Measurements from ENCODE around the gene TLE3. TPM values are rescaled to one million over a fixed set of nuclear protein-coding genes. Genes with fewer than 3 reads are reported as not detected.

Gene TLE3
- total and polyA plus RNA-seq, 9 donors = 17.5 to 70.8 (median 58.9) TPM

DNA sequence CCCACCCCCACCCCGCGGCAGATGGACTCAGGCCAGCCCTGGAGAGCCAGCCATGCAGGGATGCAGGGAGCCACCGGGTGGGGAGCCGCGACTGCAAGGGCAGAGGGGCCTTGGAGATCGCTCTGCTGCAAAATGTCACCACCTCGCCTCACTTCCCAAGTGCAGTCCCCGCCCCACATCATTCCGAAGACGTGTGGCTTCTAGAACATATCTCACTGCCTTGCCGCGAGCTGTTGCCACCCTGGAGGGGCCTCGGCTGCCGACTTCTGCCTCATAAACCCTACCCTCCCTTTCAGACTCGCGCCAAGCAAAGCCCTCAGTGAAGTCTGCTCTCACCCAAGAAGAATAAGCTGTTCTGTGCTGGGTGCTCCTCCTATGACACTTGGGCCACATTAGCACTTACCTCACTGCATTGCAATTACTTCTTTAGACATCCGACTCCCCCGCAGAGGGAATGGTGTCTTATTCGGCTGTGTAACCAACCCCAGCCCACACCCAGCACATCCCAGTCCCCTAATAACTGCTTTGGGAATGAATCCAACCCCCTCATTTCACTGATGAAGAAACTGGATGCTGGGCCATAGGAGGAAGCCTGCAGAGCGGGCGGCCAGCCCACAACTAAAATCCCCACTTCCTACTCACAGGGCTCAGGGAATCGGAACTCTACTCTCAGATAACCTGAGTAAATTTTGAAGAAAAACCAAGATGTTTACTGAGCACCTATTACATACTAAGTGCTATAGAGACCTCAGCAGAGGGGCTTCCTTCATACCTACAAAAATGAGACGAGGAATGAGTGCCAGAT lies 8.6 kb downstream of the TLE3 start:
- intact Hi-C loops (cut with DNase I) = no loop called here
- H3K4me3 ChIP-seq = no peak overlapping the region
- peaks cover 21% of the 10 kb centered on the region for H3K4me1 ChIP-seq (ENCODE audit: insufficient read depth)
- TF ChIP-seq EP300 (IDR thresholded peaks at IDR 0.05) (no peak), POLR2A (IDR thresholded peaks at IDR 0.05) (no peak)
- TF ChIP-seq, protein P1, sequence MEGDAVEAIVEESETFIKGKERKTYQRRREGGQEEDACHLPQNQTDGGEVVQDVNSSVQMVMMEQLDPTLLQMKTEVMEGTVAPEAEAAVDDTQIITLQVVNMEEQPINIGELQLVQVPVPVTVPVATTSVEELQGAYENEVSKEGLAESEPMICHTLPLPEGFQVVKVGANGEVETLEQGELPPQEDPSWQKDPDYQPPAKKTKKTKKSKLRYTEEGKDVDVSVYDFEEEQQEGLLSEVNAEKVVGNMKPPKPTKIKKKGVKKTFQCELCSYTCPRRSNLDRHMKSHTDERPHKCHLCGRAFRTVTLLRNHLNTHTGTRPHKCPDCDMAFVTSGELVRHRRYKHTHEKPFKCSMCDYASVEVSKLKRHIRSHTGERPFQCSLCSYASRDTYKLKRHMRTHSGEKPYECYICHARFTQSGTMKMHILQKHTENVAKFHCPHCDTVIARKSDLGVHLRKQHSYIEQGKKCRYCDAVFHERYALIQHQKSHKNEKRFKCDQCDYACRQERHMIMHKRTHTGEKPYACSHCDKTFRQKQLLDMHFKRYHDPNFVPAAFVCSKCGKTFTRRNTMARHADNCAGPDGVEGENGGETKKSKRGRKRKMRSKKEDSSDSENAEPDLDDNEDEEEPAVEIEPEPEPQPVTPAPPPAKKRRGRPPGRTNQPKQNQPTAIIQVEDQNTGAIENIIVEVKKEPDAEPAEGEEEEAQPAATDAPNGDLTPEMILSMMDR (IDR thresholded peaks at IDR 0.05) = no peak
- WGBS, 3 donors = 50 to 54% (median 52%) methylated on average over 23 of the region's 23 CpGs
- no peaks in the 10 kb centered on the region for H3K27me3 ChIP-seq
- no peaks in the 10 kb centered on the region for H3K36me3 ChIP-seq
- DNase-seq = no peak
- H3K9me3 ChIP-seq = no peaks in the 10 kb centered on the region
- H3K27ac ChIP-seq = no peak overlapping the region

DNA sequence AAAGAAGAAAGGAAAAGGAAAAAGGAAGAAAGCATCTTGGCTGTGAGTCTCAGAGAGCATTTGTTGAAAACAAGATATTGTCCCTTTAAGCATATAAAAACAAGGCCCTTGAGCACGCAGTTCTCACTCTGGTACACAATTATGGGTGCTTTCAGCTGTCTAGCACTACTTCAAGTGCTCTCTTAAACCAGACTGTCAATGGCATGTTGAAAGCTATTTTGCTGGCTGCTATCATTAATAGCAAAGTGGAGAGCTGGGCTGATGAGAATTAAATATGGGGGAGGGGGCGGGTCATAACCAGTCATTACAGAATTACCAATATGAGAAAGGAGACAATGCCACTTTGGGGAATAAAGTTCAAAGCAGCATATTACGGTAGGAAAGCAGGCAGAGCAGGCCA lies 9.3 kb downstream of the TLE3 start:
- WGBS, 3 donors = 81 to 87% (median 85%) methylated on average over 3 of the region's 3 CpGs
- Histone ChIP-seq H3K27me3 (no peaks in the 10 kb centered on the region), H3K9me3 (no peaks in the 10 kb centered on the region), H3K4me1 (ENCODE audit: insufficient read depth) (peaks cover 18% of the 10 kb centered on the region), H3K36me3 (no peaks in the 10 kb centered on the region), H3K4me3 (no peak overlapping the region), H3K27ac (no peak overlapping the region)
- intact Hi-C loops (cut with DNase I) = no loop called here
- DNase-seq = no peak
- TF ChIP-seq, protein P1 (IDR thresholded peaks at IDR 0.05) = no peak
- TF ChIP-seq EP300 (IDR thresholded peaks at IDR 0.05) (no peak), POLR2A (IDR thresholded peaks at IDR 0.05) (no peak)

DNA sequence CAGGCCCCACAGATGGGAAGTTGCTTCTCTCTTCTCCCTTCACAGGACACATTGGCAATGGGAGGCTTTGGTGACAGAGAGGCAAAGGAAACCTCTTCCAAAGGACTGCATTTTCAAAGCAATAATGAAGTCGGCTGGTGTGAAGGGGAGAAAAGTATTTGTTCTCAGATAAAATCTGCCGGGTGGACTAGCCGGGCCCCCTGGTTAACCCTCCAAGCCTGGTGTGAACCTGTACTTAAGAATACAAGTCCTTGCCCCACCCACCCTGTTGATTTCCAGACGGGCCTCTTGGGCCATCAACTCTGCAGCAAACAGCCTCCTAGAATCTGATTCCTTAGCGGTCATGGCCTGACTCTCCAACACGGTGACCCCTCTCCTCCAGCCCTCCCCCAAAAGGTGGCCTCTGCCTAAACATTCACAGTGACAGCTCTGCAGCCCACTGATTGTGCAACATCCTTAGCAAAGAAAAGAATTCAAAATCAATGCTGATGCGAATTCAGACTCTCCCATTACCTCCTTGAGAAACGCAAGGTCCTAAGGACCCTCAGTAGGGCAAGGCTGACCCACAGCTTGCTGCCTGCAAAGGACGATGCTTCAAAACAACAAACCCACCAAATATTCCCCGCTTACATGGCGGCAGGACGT lies 9.9 kb downstream of the TLE3 start:
- TF ChIP-seq, protein P1 (IDR thresholded peaks at IDR 0.05) = no peak
- TF ChIP-seq EP300 (IDR thresholded peaks at IDR 0.05) (no peak), POLR2A (IDR thresholded peaks at IDR 0.05) (no peak)
- Histone ChIP-seq H3K4me1 (ENCODE audit: insufficient read depth) (peaks cover 13% of the 10 kb centered on the region), H3K36me3 (no peaks in the 10 kb centered on the region), H3K27ac (no peak overlapping the region), H3K4me3 (no peak overlapping the region), H3K9me3 (no peaks in the 10 kb centered on the region), H3K27me3 (no peaks in the 10 kb centered on the region)
- intact Hi-C loops (cut with DNase I) = no loop called here
- DNase-seq = no peak
- 83 to 86% (median 85%) methylated on average over 12 of the region's 12 CpGs for WGBS, 3 donors

DNA sequence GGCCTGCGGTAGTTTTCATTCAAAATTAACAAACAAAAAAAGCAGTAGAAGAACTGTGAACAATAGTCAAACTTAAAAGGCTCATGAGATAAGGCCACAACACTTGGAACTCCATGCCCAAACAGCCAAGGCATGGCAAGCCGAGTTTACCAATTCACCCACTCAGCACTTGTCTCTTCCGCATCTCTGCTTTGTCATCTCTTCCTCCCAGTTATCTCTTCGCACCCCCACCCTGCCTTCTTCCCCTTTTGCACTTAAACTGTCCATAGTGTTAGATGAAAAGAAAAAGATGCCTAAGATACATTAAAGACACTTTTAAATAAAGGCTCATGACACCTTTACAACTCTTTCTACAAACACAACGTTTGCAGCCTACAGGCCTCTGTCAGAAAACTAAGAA lies 11.1 kb downstream of the TLE3 start:
- no peaks in the 10 kb centered on the region for H3K36me3 ChIP-seq
- no peak overlapping the region for H3K4me3 ChIP-seq
- no peaks in the 10 kb centered on the region for H3K9me3 ChIP-seq
- no peak for DNase-seq
- WGBS, 3 donors = 86 to 91% (median 89%) methylated on average over 5 of the region's 5 CpGs
- intact Hi-C loops (cut with DNase I) = no loop called here
- H3K27me3 ChIP-seq = no peaks in the 10 kb centered on the region
- H3K4me1 ChIP-seq (ENCODE audit: insufficient read depth) = peaks cover 4% of the 10 kb centered on the region
- H3K27ac ChIP-seq = no peak overlapping the region
- TF ChIP-seq, protein P1 (IDR thresholded peaks at IDR 0.05) = no peak
- TF ChIP-seq EP300 (IDR thresholded peaks at IDR 0.05) (no peak), POLR2A (IDR thresholded peaks at IDR 0.05) (no peak)
